Activated CD4-positive, alpha-beta T cell treated with anti-CD3 and anti-CD28 coated beads for 1 hour (primary cell): Measurements from ENCODE around the gene PFKP.

Source experiments
- DNase-seq: peaks from one replicate; pipeline ENCODE4 v3.0.0-alpha.2; 2020

The PFKP gene

DNA sequence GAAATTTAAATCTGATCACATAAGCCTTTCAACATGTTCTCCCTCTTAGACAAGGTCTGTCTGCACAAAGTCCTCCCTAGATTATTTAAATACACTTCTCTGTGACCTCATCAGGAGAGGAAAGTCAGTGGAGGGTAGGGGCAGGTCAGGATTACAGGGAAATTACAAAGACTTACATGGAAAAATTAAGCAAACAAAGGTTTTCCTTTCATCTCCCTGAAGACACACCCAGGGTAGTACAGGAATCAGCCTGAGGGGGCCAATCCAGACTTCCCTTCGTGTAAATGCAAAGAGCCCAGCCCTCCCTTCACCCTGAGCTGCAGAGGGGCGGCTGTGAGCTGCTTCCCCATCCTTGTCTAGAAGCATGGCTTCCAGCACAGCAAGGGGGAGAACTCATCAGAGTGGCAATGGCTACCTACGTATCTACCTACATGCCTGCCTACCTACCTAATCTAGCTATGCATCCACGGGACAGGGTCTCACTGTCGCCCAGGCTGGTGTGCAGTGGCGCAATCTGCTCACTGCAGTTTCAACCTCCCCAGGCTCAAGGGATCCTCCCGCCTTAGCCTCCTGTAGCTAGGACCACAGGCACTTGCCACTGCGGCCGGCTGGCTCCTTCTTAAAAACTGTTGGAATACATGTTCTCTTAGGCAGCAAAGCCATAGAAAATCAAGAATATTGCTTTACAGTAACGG is 72.0 kb downstream of the PFKP start:
- DNase-seq = no peak

DNA sequence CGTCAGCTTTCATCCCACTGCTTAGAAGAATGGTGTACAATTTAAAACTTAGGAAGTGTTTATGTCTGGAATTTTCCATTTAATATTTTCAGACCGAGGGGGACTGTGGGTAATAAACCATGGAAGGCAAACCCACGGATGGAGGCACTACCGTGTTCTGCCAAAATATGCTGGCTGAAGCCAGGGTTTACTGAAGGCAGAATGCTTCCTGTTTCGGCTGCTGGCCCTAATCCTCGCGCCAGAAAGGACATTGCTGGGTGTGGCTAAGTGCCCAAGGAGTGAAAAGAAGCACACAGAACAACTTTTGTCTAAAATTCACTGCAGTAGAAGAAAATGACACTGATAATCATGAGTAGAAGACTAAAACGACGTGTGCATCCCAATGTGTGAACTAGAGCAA is 72.9 kb downstream of the PFKP start:
- no peak for DNase-seq

DNA sequence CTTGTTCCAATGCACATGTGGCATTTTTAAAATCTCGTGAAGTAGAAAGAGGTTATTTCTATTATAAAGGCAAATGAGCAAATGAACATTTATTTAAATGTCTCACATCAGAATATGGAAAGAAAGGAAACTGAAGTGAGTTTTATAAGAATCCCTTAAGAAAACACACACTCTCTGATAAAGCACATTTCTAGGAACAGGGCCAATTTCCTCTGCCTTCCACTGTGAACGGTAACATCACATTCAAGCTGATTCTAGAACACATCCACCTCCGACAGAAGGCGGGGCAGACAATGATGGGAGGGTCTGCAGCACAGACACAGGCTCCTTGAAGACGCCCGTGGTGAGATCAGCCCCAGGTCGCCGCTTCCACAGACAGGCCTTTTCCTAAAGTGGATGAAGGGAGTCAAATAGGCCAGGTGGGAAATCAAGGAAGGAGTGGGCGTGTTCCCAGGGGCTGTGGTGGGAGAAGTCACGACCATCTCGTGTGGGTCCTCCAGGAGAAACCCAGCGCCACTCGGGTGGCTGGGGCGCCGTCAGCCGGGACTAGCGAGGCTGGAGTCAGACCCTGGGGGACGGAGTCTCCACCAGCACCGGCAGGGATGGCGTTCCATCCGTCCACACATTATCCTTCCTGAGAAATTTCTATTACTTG is 74.1 kb downstream of the PFKP start:
- no peak for DNase-seq

DNA sequence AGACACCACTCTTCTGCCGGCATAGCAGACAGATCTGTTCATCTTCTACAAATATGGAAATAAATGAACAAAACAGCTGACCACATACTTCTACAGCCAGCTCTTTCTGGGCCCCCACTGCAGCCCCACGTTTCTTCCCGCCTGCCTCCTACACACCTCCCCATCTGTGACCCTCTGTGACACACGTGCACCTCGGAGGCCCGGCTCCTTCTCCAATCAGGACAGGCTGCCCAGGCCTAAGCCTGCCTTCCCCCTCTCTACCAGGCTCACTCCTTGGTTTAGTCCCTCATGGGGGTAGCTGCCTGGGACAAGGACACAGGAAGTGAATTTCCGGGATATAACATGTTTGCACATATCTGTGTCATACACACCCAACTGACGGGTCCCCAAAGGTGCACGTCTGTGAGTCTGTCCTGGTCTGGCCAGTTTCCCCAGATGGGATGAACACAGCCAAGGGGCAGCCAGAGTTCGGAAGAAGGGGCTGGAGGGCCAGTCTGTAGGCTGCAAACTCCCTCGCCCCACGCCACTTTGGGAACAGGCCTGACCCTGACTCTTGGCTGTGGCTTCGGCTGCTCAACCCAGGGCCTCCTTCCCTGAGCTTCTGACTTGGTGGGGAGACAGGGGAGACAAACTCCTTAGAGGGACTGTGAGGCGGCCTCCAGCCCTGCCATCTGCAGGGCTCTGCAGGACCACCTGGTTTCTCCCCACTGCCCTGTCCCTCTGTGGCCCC is 75.0 kb downstream of the PFKP start:
- DNase-seq = no peak

DNA sequence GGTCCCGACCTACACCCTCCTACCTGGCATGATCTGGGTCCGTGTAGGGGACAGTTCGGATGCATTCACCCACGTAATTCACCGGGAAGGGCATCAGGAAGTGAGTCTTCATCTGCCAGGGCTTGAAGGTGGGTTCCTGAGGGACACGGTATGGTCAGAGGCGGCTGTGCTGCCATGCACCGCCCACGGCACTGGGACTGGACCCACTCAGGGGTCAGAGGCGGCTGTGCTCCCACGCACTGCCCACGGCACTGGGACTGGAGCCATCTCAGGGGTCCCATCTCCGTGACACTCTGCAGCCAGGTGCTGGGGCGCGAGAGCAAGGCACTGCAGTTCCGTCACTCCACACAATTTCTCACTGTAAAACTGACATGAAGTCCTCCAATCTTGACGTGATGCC is 76.0 kb downstream of the PFKP start:
- no peak for DNase-seq

DNA sequence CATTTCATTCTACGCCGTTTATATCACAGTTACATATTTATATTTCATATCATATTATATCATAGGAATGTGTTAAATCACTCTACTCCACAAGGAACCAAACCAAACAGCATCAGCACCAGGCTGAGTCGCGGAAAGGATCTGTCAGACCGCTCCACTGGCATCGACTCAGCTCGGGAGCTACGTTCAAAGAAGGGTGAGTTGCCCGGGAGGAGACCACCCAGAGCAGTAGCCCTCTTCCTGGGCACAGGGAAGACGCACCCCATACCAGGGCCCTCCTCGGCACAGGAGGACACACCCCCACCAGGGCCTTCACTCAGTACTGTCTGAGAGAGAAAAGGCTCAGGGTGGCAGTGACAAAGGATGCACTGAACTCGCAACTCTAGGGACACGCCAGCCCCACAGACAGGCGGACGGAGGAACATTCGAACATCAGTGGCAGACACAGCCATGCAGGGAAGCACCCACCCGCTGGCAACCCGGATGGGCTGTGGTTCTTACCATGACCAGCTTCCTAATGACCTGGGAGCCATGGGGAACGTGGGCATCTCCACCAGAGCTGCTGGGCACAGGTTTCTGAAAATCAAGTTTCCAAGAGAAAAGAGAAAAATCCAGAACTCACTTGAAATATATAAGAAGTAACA is 76.6 kb downstream of the PFKP start:
- DNase-seq = no peak

DNA sequence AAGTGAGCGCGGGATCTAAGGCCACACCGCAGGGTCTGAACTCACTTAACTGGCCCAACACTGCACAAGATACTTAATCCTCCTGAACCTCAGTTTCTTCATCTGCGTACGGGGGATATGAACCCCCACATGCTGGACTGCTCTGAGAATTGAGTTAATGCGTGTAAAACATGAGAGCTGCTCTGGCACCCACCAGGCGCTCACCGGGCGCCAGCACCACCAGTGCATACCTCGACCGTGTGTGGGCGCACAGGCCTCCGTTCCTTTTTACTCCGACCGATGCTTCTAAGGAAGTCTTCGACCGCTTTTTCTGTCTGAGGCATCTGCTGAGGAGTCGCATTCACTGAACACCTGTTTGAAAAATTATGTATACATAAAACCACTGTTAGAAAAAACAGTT is 78.0 kb downstream of the PFKP start:
- no peak for DNase-seq

DNA sequence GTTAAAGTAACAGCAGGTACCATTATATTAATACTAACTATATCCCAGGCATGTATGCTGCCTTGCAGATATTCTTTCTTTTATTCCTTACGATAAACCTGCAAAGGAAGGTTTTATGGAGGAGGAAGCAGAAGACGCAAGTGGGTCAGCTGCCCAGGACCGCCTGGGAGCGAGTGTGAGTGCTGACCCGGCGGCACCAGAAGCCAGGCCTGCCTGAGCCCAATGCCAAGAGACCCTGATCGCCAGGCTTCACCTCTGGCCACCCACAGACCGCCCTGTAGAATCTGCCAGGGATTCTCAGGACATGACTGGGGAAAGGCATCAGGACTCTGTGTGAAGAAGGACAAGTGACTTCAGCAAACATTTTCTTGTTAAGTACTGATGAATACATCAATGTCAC is 78.9 kb downstream of the PFKP start:
- no peak for DNase-seq

DNA sequence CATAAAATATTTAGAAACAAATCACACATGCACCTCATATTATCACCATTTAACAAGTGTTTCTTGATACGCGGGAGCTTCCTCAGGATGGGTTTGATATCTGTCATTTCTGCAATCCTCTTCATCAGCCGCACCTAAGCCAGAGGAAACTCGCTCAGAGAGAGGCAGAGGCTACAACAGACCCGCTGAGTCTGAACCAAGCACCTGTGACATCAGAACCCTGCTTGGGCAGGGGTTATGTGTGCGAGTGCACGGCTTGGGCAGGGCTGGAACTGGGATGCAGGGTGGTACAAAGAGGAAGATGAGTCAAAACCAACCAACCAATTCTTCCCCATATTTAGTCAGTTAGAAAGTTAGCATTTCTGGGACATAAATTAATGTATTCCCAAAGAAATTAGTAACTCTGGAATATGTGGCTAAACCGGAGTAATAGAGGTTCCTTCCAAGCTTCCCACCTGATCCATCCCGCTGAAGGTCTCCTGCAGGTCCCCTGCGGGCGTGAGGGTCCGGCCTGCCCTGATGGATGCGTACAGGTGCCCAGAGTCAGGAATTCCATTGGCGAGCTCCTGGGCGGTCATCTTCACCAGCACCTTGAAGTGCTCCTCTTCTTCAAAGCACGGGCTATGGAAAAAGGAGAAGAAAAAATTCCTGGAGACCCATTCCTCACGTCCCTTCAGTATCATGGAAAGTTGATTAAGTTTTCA is 79.9 kb downstream of the PFKP start:
- DNase-seq = no peak

DNA sequence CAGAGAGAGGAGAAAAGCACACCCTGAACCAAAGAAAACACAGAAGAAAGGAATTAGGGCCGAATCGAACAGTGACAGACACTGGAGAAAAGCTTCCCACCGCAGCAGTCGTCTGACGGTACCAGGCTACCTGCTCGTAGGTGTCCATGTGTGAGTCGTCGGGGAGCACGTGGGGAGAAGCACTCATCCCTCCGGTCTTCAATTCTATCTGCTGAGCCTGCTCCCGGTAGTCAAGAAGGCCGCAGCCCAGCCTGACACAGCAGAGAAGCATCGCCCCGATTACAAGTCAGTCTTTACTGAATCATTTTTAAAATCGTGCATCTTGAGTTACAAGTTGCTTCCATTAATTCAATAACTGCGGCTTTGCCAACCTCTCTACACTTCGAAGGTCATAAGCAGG is 80.7 kb downstream of the PFKP start:
- DNase-seq = no peak

DNA sequence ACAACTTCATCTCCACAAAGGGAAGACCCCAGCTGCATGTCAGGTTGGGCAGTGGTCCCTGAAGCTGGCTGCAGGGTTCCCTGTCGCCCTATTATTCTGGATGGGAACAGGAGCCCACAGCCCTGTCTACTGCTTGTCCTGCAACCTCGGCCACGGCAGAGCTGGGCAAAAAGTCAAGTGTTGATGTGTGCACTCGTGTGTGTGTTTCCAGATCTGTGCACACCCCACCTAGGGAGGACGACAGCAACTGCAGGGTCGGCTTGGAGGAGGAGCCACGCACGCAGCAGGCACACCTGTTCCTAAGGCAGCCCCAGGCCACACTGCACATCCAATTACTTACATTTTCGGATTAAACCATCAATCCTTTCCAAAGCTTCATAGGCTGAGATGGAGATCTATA is 81.6 kb downstream of the PFKP start:
- no peak for DNase-seq

DNA sequence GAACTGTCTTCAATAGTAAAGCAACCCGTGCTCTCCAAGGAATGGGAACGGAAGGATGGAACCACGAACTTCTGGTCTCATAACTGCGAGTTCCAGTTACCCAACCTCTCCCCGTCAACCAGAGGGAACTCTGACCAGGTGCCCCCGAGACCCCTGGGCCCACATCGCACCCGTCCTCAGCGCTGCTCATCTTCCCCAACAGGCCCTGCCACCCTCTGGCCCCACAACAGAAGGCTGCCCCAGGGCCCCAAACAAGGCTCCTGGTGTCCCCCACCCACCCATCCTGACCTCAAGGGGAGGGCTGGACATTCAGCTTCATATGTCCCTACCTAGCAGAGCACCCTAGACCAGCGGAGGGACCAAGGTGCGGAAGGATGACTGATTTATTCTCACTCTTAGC is 82.6 kb downstream of the PFKP start:
- DNase-seq = no peak

DNA sequence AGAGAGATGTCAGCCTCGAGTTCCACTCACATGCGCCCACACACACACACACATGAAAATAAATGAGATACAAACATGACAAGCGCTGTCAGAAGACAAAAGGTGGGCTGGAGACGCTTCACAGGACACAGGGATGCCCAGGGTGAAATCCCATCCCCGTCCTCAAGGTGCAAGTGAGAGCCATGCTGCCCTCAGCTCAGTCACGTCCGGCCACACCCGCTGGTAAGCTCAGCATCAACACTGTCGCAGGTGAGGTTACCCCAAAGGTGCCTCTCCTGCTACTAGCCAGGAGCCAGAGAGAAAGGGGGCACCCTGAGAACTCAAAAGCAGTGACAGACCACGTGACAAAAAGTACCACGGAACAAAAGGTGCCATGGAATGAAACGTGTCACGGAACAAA is 83.0 kb downstream of the PFKP start:
- no peak for DNase-seq

DNA sequence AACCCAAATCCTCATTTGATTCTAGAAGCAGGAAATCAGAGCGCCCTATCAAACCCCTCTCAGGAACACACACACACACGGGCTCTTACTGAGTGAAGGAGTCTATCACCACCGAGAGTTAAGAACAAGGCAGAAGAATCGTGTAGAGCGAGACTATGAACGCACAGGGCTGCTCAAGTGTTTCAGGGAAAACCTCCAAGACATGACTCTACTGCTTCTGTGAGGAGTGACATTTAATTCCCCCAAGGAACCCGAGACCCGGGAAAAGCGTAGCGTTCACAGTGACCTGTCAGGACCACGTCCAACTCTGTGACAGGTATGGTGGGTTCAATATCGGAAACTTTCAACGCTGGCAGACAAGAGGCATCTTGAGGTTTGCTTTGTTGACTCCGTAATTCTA is 83.6 kb downstream of the PFKP start:
- no peak for DNase-seq

DNA sequence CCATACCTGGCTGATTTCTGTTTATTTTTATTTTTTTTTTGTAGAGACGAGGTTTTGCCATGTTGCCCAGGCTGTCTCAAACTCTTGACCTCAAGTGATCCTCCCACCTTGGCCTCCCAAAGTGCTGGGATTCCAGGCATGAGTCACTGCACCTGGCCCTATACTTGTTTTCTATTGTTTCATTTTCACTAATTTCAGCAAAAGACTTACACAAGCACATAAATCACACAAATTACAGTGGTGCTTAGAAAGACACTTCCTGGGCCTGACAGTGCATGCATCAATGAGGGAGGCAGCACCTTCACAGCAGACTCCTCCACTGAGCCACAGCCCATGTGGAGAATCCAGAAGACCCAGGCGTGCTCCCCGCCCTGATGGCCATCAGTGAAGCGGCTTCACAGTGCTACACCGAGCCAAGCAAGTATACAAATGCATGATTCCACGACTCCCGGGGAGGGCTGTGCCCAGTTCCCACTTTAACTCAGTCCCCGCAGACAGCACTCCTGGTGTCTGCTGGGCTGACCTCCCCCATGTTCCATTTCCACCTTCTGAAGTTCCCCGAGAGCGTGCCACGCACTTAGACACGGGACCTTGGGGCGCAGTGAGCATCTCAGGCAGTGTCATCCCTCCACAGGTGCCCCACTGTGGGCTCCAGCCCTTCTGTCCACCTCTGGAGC is 84.7 kb downstream of the PFKP start:
- DNase-seq = no peak

DNA sequence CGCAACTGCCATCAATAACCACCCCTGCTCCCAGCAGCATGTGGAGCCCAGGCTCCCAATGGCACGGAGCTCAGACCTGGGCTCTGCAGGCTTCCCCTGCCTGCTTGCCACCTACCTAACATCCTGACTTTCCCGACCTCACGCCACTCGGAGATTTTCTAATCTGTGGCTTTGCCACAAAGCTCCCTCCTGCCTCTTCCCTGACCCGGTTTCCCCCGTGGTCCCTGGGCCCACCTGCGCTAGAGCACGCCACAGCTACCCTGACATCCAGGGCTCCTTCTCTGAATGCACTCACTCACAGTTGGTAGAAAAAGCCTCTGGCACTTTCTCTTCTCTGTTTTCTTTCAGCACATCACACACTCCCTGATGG is 85.2 kb downstream of the PFKP start:
- no peak for DNase-seq

DNA sequence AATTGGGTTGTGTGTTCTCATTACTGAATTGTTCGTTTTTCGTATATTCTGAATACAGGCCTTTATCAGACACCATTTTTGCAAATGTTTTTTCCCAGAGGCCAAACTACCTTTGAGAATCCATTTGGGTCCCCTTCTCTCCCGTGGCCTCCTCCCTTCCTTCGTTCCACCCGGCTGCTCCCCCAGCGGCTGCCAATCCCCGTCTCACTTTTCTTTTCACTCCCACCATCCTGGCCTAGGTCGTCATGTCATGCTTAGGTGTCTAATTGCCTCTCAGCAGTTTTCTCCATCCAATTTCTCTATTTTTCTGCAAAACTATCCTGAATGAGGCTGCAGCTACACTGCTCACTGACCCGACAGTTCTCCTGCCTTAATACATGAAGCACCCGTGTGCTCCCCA is 87.3 kb downstream of the PFKP start:
- no peak for DNase-seq

DNA sequence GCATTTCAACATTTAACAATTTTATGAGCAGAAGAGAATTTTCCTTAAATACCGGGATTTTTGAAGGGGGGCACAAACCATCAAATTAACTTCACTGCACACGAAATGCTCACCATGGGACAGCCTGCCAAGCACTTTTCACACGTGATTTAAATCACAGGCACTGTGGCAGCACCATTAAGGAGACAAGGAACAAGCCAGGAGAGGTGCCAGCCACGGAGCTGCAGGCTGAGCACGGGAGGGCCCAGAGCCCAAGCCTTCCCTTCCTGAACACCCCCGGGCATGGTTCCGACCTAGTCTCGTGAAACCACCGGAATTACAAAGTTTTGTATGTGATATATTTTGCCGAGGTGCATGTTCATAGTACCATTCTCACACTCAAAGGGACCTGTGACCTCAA is 91.8 kb downstream of the PFKP start:
- no peak for DNase-seq

DNA sequence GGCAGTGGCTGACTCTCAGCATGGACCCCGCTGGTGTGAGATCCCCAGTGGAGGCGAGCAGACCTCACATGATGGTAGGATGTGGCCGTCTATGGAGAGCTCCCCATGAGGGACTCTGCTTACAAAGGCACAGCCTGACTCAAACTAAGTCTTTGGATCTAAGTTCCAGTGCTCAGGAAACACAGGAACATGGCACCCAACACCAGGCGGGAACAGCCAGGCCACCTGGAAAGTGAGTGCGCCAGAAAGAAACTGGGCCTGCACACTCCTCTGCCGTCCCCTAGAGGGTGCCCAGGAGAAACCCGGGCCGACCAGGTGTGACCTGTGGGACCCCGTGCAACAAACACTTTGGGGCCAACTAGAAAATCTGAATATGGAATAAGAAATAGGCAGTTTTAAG is 95.2 kb downstream of the PFKP start:
- no peak for DNase-seq

DNA sequence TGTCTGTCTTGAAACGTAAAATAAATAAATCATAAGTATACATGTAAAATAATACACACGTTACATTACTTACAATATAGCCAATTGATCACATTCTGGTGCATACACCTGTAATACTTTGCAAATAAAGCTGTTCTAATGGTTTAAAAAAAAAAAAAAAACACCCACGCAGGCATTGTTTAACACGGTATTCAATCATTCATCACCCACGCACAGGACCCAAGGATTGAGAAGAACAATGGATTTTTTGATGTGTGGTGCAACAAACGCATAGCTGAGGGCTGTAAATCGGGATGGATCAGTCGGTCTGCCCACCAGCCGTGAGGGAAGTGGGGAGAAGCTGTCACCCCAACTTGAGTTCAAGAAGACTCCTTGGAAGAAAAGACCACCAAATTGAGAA is 96.5 kb downstream of the PFKP start:
- no peak for DNase-seq

DNA sequence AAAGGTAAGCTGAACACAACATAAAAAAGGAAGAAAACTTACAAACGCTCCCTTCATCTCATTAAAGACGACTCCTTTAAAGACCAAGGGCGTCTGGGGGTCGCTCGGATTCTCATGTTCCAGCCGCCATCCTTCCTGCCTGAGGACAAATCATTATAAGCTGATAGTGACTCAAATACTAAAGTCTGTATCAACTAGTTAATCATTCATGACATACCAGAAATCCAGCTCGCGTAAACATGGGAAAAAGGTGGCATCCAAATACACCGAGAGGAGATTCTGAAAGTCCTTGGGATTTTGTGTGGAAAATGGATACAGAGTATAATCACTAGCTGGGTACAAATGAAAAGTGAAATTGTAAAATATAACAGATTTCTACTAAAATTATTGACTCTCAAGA is 97.8 kb downstream of the PFKP start:
- DNase-seq = no peak

DNA sequence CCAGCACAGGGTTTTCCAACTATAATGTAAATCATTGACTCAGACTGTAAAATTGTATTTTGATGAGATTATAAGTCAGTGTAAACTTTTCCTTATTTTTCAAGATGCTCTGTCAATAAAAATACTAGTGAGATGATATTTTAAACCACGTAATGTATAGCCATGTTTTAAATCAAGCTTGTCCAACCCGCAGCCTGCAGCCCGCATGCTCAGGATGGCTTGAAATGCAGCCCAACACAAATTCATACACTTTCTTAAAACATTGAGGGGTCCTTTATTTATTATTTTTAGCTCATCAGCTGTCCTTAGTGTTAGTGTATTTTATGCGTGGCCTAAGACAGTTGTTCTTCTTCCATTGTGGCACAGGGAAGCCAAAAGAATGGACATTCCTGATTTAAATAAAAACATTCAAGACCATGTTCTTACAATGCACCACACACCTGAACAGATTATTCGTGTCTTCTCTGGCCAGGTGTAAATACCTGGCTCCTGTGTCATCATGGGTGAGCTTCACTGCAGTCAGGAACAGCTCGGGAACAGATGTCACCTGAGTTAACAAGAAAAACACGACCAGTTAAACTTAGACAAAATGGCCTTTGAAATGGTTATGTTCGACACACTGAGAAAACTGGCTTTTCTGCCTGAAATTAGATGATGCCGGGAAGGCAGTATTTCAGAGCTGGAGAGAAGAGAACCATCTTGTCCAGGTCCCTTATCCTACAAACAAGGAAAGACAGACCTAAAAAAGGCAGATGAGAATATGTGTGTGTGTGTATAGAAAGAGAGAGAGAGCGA is 99.3 kb downstream of the PFKP start:
- no peak for DNase-seq
